GM18868 (cell line): ENCODE measurements around the gene PTPRN2.

ENCODE experiments used
- ATAC-seq: cut with Tn5 transposase; IDR thresholded peaks from one replicate; pipeline ENCODE4 v1.9.1; 2021; ENCODE audit warnings: mild to moderate bottlenecking, moderate library complexity; ENCODE audit not compliant: unreplicated experiment

PTPRN2 gene

GRCh38 chr7:158289761-158290523, 297.7 kb downstream of the PTPRN2 start:
- no peak for ATAC-seq

- ATAC-seq: no peak
These were observed 298.4 kb downstream of the PTPRN2 start for GRCh38 chr7:158289231-158289630.

- no peak for ATAC-seq
These were observed 301.4 kb downstream of the PTPRN2 start for GRCh38 chr7:158286210-158286609.

GRCh38 chr7:158285383-158285770, 302.2 kb downstream of the PTPRN2 start:
- ATAC-seq: no peak

- no peak for ATAC-seq
These were observed 302.8 kb downstream of the PTPRN2 start for GRCh38 chr7:158284617-158285382.

GRCh38 chr7:158284121-158284520, 303.5 kb downstream of the PTPRN2 start:
- no peak for ATAC-seq

GRCh38 chr7:158283016-158283974, 304.3 kb downstream of the PTPRN2 start:
- ATAC-seq: no peak

- no peak for ATAC-seq
These were observed 305.1 kb downstream of the PTPRN2 start for GRCh38 chr7:158282461-158283001.

- no peak for ATAC-seq
These were observed 306.2 kb downstream of the PTPRN2 start for GRCh38 chr7:158281441-158281840.

GRCh38 chr7:158280448-158281144, 307.0 kb downstream of the PTPRN2 start:
- ATAC-seq: no peak

GRCh38 chr7:158279539-158280447, 307.8 kb downstream of the PTPRN2 start:
- no peak for ATAC-seq

- no peak for ATAC-seq
These were observed 308.8 kb downstream of the PTPRN2 start for GRCh38 chr7:158278745-158279320.

GRCh38 chr7:158277219-158278141, 310.1 kb downstream of the PTPRN2 start:
- ATAC-seq: no peak

GRCh38 chr7:158276414-158277218, 311.0 kb downstream of the PTPRN2 start:
- ATAC-seq: no peak

- ATAC-seq: no peak
These were observed 311.8 kb downstream of the PTPRN2 start for GRCh38 chr7:158275711-158276413.

- no peak for ATAC-seq
These were observed 312.6 kb downstream of the PTPRN2 start for GRCh38 chr7:158274996-158275395.
